Loucy (cell line): ENCODE data around the gene CACNA1D.

Experiments used
- H2AFZ ChIP-seq: fragments of 200-600 bp; sonication (generic); 2 replicates; pipeline ENCODE4 v1.6.0; 2016; ENCODE audit warnings: antibody characterized with exemption, mild to moderate bottlenecking, low read length, moderate library complexity
- H3F3A ChIP-seq: fragments of 200-600 bp; 2 replicates; pipeline ENCODE4 v1.6.0; 2016; ENCODE audit warnings: antibody characterized with exemption, low read depth, mild to moderate bottlenecking
- H3K27me3 ChIP-seq: fragments of 200-600 bp; sonication (generic); 2 replicates; pipeline ENCODE4 v1.6.1; 2014; ENCODE audit warnings: low read length, mild to moderate bottlenecking; ENCODE audit not compliant: insufficient read depth, poor library complexity, severe bottlenecking
- H3K36me3 ChIP-seq: fragments of 200-600 bp; sonication (generic); 2 replicates; pipeline ENCODE4 v1.6.1; 2016; ENCODE audit warnings: low read length; ENCODE audit not compliant: insufficient read depth
- H3K4me1 ChIP-seq: fragments of 200-600 bp; sonication (generic); 2 replicates; pipeline ENCODE4 v1.5.1; 2014; ENCODE audit warnings: low read length, mild to moderate bottlenecking; ENCODE audit not compliant: insufficient read depth, poor library complexity, severe bottlenecking
- H3K4me2 ChIP-seq: fragments of 200-600 bp; sonication (generic); 2 replicates; pipeline ENCODE4 v1.6.0; 2014; ENCODE audit warnings: antibody characterized with exemption, low read length, low read depth, mild to moderate bottlenecking; ENCODE audit not compliant: poor library complexity, severe bottlenecking
- H3K4me3 ChIP-seq: fragments of 200-600 bp; sonication (generic); 2 replicates; pipeline ENCODE4 v1.5.1; 2014; ENCODE audit warnings: low read length, mild to moderate bottlenecking, mixed read lengths; ENCODE audit not compliant: poor library complexity, severe bottlenecking
- H3K79me2 ChIP-seq: fragments of 200-600 bp; sonication (generic); 2 replicates; pipeline ENCODE4 v1.6.1; 2014; ENCODE audit warnings: low read length; ENCODE audit not compliant: insufficient read depth
- H3K9ac ChIP-seq: fragments of 200-600 bp; sonication (generic); 2 replicates; pipeline ENCODE4 v1.6.0; 2014; ENCODE audit warnings: mild to moderate bottlenecking, low read depth, low read length, moderate library complexity; ENCODE audit not compliant: poor library complexity, severe bottlenecking
- H3K9me2 ChIP-seq: fragments of 200-600 bp; sonication (generic); replicated peaks from 2 replicates; pipeline ENCODE4 v1.6.1; 2016; ENCODE audit warnings: low read depth, low read length, mixed read lengths
- H3K9me3 ChIP-seq: fragments of 200-600 bp; sonication (generic); 2 replicates; pipeline ENCODE4 v1.6.1; 2014; ENCODE audit warnings: mild to moderate bottlenecking, antibody characterized with exemption, low read length, low read depth; ENCODE audit not compliant: insufficient read depth
- H4K20me1 ChIP-seq: fragments of 200-600 bp; sonication (generic); 2 replicates; pipeline ENCODE4 v1.6.0; 2014; ENCODE audit warnings: antibody characterized with exemption, low read length, mild to moderate bottlenecking; ENCODE audit not compliant: insufficient read depth, poor library complexity, severe bottlenecking
- EZH2phosphoT487 ChIP-seq: fragments of 200-600 bp; IDR thresholded peaks from 2 replicates; pipeline ENCODE4 v1.6.1; 2018; ENCODE audit warnings: antibody characterized with exemption, mild to moderate bottlenecking, moderate library complexity, borderline replicate concordance
- TF ChIP-seq, protein P1 (sequence below): fragments of 200-600 bp; sonication (generic); conservative IDR thresholded peaks from 2 replicates; pipeline ENCODE4 v1.5.1; 2014; ENCODE audit warnings: mild to moderate bottlenecking, antibody characterized with exemption, low read length

Gene CACNA1D

GRCh38 chr3:53836084-53836872, 341.9 kb downstream of the CACNA1D start:
- Histone ChIP-seq H3K9me2 (no peaks in the 10 kb centered on the region), H3K4me2 (no peak overlapping the region), H4K20me1 (no peaks in the 10 kb centered on the region), H3K27me3 (no peaks in the 10 kb centered on the region), H3K79me2 (no peaks in the 10 kb centered on the region), H3K9ac (no peak overlapping the region), H3K4me1 (no peaks in the 10 kb centered on the region), H2AFZ (no peak overlapping the region), H3F3A (no peaks in the 10 kb centered on the region), H3K9me3 (no peaks in the 10 kb centered on the region), H3K36me3 (no peaks in the 10 kb centered on the region), H3K4me3 (no peak overlapping the region)
- TF ChIP-seq, protein P1, sequence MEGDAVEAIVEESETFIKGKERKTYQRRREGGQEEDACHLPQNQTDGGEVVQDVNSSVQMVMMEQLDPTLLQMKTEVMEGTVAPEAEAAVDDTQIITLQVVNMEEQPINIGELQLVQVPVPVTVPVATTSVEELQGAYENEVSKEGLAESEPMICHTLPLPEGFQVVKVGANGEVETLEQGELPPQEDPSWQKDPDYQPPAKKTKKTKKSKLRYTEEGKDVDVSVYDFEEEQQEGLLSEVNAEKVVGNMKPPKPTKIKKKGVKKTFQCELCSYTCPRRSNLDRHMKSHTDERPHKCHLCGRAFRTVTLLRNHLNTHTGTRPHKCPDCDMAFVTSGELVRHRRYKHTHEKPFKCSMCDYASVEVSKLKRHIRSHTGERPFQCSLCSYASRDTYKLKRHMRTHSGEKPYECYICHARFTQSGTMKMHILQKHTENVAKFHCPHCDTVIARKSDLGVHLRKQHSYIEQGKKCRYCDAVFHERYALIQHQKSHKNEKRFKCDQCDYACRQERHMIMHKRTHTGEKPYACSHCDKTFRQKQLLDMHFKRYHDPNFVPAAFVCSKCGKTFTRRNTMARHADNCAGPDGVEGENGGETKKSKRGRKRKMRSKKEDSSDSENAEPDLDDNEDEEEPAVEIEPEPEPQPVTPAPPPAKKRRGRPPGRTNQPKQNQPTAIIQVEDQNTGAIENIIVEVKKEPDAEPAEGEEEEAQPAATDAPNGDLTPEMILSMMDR, result no peak
- TF ChIP-seq EZH2phosphoT487, result no peak

DNA sequence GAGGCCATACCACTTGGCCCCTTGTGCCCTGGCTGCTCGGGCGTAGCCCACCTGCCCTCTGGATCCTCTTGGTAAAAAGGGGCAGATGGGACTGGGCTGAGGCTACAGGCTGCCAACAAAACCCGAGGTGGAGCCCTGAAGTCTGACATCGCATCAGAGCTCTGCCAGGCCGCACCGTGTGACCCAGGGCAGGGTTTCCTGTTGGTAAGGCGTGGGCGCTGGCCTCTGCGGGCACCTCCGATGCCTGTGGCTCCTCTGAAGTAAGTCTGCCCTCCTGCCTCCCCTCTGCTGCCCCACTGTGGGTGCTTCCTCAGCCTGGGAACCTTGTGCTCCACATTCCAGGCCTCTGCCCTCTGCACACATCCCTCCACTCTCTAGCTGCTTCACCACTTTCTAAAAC, 342.9 kb downstream of the CACNA1D start:
- no peaks in the 10 kb centered on the region for H3K4me1 ChIP-seq
- H3F3A ChIP-seq, result no peaks in the 10 kb centered on the region
- no peaks in the 10 kb centered on the region for H3K27me3 ChIP-seq
- H3K4me2 ChIP-seq, result no peak overlapping the region
- no peaks in the 10 kb centered on the region for H3K79me2 ChIP-seq
- H3K9ac ChIP-seq, result no peak overlapping the region
- H3K36me3 ChIP-seq, result no peaks in the 10 kb centered on the region
- TF ChIP-seq, protein P1, result no peak
- TF ChIP-seq EZH2phosphoT487, result no peak
- H3K9me2 ChIP-seq, result no peaks in the 10 kb centered on the region
- H3K4me3 ChIP-seq, result no peak overlapping the region
- no peak overlapping the region for H2AFZ ChIP-seq
- no peaks in the 10 kb centered on the region for H4K20me1 ChIP-seq
- H3K9me3 ChIP-seq, result no peaks in the 10 kb centered on the region

GRCh38 chr3:53841296-53841695, 346.9 kb downstream of the CACNA1D start:
- Histone ChIP-seq H2AFZ (no peak overlapping the region), H3K9me3 (no peaks in the 10 kb centered on the region), H3K4me3 (no peak overlapping the region), H3K9ac (no peak overlapping the region), H3K27me3 (no peaks in the 10 kb centered on the region), H3K4me2 (no peak overlapping the region), H3K9me2 (no peaks in the 10 kb centered on the region), H3F3A (no peaks in the 10 kb centered on the region), H4K20me1 (no peaks in the 10 kb centered on the region), H3K79me2 (no peaks in the 10 kb centered on the region), H3K36me3 (no peaks in the 10 kb centered on the region), H3K4me1 (no peaks in the 10 kb centered on the region)
- TF ChIP-seq, protein P1, result no peak
- no peak for TF ChIP-seq EZH2phosphoT487
